ENCODE measurements around the gene CDKAL1.

CDKAL1 gene

GRCh38 chr6:21137700-21138335 is 603.6 kb downstream of the CDKAL1 start:
- Histone ChIP-seq H3K27me3 (ENCODE audit: control insufficient read depth, insufficient read depth, low read length) (no peaks in the 10 kb centered on the region), H3K4me1 (no peaks in the 10 kb centered on the region), H3K27ac (no peak overlapping the region), H2AFZ (no peak overlapping the region), H3K4me2 (ENCODE audit: low read length) (no peak overlapping the region), H3K4me3 (ENCODE audit: low read depth, low read length) (no peak overlapping the region), H3K9ac (no peak overlapping the region), H3K36me3 (ENCODE audit: control insufficient read depth, insufficient read depth, low read length) (no peaks in the 10 kb centered on the region), H3K9me3 (ENCODE audit: control insufficient read depth, low read length) (no peaks in the 10 kb centered on the region), H3K79me2 (no peaks in the 10 kb centered on the region)
- no peak for TF ChIP-seq CTCF (IDR thresholded peaks at IDR 0.05)

- Histone ChIP-seq H3K4me2 (ENCODE audit: low read length) (no peak overlapping the region), H3K9me3 (ENCODE audit: control insufficient read depth, low read length) (no peaks in the 10 kb centered on the region), H3K4me1 (no peaks in the 10 kb centered on the region), H3K27ac (no peak overlapping the region), H3K79me2 (no peaks in the 10 kb centered on the region), H3K4me3 (ENCODE audit: low read depth, low read length) (no peak overlapping the region), H3K36me3 (ENCODE audit: control insufficient read depth, insufficient read depth, low read length) (no peaks in the 10 kb centered on the region), H2AFZ (no peak overlapping the region), H3K9ac (no peak overlapping the region), H3K27me3 (ENCODE audit: control insufficient read depth, insufficient read depth, low read length) (no peaks in the 10 kb centered on the region)
- no peak for TF ChIP-seq CTCF (IDR thresholded peaks at IDR 0.05)
Observed at GRCh38 chr6:21138336-21139069, 604.2 kb downstream of the CDKAL1 start.

DNA sequence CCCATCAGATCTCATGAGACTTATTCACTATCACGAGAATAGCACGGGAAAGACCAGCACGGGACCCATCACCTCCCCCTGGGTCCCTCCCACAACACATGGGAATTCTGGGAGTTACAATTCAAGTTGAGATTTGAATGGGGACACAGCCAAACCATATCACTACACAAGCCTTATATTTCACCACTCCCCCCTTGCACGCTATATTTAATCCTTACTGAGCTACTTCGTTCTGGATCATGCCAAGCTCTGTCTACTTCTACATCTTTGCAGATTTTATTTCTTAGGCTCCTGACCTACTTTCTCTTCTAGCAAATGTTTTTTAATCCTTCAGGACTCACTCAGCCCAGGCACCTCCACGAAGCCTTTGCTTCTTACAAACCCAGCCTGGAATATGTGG is 606.7 kb downstream of the CDKAL1 start:
- Histone ChIP-seq H3K4me3 (ENCODE audit: low read depth, low read length) (no peak overlapping the region), H3K27me3 (ENCODE audit: control insufficient read depth, insufficient read depth, low read length) (no peaks in the 10 kb centered on the region), H3K36me3 (ENCODE audit: control insufficient read depth, insufficient read depth, low read length) (no peaks in the 10 kb centered on the region), H3K4me2 (ENCODE audit: low read length) (no peak overlapping the region), H3K27ac (no peak overlapping the region), H2AFZ (no peak overlapping the region), H3K9ac (no peak overlapping the region), H3K4me1 (no peaks in the 10 kb centered on the region), H3K9me3 (ENCODE audit: control insufficient read depth, low read length) (no peaks in the 10 kb centered on the region), H3K79me2 (no peaks in the 10 kb centered on the region)
- no peak for TF ChIP-seq CTCF (IDR thresholded peaks at IDR 0.05)

DNA sequence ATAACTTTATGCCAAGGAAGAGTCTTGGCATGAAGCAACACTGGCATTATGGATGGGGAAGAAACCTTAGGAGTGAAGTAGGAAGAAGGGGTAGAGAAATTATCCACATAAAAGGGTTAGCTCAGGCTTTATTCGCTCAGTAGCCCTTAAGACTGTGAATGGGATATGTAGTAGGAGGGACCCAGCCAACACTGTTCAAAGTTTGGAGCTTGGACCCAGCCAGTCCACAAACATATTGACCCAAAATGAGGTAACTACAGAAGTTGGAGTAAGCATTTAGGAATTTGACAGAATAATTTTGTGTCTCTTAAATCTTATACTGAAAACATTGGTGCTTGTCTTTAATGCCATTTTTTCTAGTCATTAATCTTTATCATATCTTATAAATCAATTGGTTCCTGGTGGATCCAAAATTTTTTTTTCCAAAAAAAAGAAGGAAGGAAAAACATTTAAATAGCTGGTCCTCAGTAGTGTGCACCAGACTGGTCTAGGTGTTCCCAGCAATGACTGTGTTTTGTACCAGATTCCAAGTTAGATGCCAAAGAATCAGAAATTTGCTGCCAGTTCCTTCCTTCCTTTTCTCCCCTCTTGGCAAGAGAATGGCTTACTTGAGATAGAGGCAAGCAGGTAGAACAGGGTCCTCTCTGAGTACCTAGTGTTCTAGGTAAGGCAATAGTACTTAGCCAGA is 607.5 kb downstream of the CDKAL1 start:
- no peaks in the 10 kb centered on the region for H3K4me1 ChIP-seq
- H3K36me3 ChIP-seq (ENCODE audit: control insufficient read depth, insufficient read depth, low read length) = no peaks in the 10 kb centered on the region
- H3K9ac ChIP-seq = no peak overlapping the region
- H3K9me3 ChIP-seq (ENCODE audit: control insufficient read depth, low read length) = no peaks in the 10 kb centered on the region
- no peak for TF ChIP-seq CTCF (IDR thresholded peaks at IDR 0.05)
- no peak overlapping the region for H3K4me3 ChIP-seq (ENCODE audit: low read depth, low read length)
- no peak overlapping the region for H3K27ac ChIP-seq
- no peaks in the 10 kb centered on the region for H3K79me2 ChIP-seq
- H2AFZ ChIP-seq = no peak overlapping the region
- H3K4me2 ChIP-seq (ENCODE audit: low read length) = no peak overlapping the region
- H3K27me3 ChIP-seq (ENCODE audit: control insufficient read depth, insufficient read depth, low read length) = no peaks in the 10 kb centered on the region

Data from parathyroid adenoma (tissue), 2 donors.